ENCODE results near the gene CASTOR1.

The CASTOR1 gene

DNA sequence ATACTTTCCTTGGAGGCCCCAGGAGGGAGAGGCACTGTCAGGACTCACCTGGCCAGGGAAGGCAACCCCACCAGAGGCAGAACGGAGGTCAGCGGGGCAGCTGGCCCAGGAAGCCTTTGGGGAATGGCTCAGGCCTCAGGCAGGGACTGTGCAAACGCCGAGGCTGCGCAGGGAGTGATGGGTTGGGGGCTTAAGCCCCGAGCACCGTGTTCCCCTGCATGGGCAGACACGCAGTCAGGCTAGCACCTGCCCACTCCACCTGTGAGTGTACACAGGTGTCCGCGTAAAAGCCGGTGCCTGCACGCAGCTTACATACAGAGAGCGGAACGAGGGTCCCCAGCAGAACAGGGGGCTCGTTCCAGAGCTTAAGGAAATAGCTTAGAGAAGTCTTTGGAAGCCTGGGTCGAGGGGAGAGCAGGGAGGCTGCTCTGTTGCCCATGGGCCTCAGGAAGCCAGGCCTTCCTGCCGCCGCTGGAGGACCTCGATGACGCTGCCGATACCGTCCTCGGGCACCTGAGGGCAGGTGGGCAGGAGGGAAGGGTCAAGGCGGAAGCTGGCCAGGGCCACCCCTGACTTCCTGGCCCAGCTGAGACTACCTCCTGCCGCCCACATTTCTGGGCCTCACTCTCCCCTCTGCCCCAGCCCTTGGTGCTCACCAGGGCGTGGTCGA lies 4.0 kb downstream of the CASTOR1 start:
- no peak for DNase-seq (ENCODE audit: low read depth in 2 of 2)

DNA sequence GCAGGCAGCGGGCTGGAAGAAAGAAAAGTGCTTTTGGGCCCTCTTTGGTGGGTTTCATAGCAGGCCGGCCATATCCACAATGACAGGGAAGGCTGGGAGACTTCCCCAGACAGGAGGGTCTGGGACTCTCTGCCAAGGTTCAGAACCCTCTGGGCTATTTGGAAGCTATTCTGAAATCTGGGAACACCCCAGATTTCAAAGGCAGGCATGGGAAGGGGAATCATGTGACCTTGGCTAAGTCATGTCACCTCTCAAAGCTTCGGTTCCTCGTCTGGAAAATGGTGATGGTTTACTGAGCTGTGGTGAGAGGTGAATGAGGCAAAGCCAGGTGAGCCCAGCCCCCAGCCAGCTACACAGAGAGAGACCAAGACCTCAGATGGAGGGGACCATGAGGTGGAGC lies 4.6 kb downstream of the CASTOR1 start:
- DNase-seq (ENCODE audit: low read depth in 2 of 2) = no peak

DNA sequence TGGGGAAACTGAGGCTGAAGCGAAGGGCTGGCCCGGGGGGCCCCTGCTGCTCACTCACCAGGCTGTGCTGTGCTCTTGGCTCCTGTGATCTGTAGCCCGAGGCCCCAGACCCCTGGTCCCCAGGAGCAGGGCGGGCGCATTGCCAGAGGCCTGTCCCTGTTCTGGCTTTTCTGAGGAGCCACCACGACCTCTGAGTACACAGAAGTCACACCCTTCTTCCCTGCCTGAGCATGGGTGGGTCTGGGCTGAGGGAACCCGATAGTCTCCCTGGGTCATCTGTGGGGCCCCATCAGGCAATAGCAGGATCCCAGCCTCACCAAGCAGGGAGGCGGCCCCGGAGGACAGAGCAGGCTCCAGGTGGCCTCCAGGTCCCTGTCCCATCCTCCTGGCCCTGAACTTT lies 5.1 kb downstream of the CASTOR1 start:
- no peak for DNase-seq (ENCODE audit: low read depth in 2 of 2)

DNA sequence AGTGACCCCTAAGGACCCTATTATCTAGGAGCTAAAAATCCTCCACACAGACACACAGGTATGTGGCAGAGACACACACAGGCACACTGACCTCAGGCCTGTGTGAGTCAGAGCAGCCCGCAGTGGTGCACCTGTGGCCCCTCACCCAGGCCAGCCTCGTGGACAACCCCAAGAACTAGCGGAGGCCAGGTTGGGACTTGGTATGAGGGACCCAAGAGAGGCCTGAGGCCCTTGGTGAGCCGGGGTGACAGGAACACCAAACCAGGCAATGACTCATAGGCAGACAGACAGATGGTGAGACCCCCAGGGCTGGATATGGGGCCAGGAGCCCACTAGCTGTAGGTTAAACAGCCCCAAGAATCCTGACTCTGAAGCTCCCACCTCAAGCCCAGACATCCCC lies 6.0 kb downstream of the CASTOR1 start:
- no peak for DNase-seq (ENCODE audit: low read depth in 2 of 2)

- DNase-seq (ENCODE audit: low read depth in 2 of 2) = no peak
These were observed 6.7 kb downstream of the CASTOR1 start for GRCh38 chr22:30282616-30283046.

DNA sequence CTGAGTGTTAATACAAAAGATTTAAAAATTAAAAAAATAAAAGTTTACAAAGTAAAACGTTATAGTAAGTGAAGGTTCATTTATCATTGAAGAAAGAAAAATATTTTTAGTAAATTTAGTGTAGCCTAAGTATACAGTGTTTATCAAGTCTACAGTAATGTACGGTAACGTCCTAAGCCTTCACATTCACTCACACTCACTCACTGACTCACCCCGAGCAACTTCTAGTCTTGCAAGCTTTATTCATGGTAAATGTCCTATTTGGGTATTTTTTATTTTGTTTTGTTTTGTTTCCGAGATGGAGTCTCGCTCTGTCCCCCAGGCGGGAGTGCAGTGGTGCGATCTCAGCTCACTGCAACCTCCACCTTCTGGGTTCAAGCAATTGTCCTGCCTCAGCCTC lies 8.8 kb downstream of the CASTOR1 start:
- no peak for DNase-seq (ENCODE audit: low read depth in 2 of 2)

GRCh38 chr22:30279932-30280331 lies 9.4 kb downstream of the CASTOR1 start:
- DNase-seq (ENCODE audit: low read depth in 2 of 2) = no peak

GRCh38 chr22:30279046-30279788 lies 10.1 kb downstream of the CASTOR1 start:
- DNase-seq (ENCODE audit: low read depth in 2 of 2) = no peak

GRCh38 chr22:30277547-30278344 lies 11.6 kb downstream of the CASTOR1 start:
- no peak for DNase-seq (ENCODE audit: low read depth in 2 of 2)

DNA sequence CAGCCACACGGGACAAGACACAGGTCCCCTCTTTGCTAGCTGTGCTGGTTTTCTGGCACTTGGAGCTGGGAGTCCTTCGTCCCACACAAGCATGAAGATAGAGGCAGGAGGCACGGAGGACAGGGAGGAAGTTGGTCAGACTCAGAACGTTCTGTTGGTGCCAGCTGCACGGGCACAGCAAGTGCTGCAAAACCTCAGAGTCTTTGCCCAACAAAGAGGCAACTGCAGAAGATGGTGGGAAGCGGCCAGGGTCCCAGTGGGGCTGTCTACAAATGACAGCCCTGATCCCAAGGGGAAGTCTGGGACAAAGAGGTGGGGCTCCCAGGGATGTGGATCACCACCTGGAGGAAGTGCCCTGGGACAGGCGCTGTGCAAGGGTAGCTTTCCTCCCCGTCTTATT lies 13.3 kb downstream of the CASTOR1 start:
- DNase-seq (ENCODE audit: low read depth in 2 of 2) = no peak

DNA sequence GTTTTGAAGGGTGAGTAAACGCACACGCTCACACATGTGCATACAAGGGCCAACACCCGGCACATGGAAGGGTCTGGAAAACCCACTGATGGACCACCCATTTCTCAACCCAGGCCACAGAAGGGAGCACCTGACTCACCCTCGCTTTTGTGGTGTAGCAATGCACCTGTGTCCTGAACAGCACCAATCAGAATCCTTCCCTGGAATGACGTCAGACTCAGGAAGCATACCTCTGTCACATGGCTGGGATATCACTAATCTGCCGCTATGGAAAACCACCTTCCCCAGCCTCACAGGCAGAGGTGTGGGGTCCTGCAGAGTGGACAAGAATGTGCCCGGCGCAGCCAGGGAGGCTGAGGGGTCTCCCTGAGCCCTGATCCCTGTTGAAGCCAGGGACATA lies 13.7 kb downstream of the CASTOR1 start:
- no peak for DNase-seq (ENCODE audit: low read depth in 2 of 2)

GRCh38 chr22:30274437-30274812 lies 14.9 kb downstream of the CASTOR1 start:
- no peak for DNase-seq (ENCODE audit: low read depth in 2 of 2)

DNA sequence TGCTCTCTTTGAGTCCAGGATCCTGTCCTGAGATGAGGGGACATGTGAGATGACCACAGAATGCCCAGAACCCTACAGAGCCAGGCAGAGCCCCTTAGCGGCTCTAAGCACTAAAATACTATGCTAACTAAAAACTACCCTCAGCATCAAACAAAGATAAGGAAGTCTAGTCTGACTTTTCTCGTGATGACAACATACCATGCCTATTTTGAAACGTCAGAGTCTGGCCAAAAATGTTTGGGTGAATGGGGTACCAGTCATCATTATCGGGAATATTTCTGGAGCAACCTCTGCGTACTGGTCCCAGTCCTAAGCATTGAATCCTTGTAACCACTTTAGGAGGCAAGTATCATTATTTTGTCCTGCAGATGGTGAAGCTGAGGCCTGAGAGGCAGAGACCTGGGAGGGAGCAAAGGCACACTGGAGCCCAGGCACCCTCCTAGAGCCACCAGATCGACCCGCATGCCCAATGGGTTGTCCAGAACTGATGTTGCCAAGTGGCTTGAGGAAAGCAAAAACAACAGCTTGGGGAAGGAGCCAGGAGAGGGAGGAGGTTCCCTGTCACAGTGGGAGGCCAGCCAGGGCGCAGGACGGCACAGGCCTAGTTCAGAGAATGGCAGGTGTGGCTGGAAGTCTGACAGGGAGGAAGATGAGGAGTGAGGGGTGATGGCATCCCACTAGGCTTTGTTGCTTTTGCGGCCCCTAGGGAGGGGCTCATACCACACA lies 15.4 kb downstream of the CASTOR1 start:
- DNase-seq (ENCODE audit: low read depth in 2 of 2) = no peak

GRCh38 chr22:30272781-30273601 lies 16.3 kb downstream of the CASTOR1 start:
- no peak for DNase-seq (ENCODE audit: low read depth in 2 of 2)

DNA sequence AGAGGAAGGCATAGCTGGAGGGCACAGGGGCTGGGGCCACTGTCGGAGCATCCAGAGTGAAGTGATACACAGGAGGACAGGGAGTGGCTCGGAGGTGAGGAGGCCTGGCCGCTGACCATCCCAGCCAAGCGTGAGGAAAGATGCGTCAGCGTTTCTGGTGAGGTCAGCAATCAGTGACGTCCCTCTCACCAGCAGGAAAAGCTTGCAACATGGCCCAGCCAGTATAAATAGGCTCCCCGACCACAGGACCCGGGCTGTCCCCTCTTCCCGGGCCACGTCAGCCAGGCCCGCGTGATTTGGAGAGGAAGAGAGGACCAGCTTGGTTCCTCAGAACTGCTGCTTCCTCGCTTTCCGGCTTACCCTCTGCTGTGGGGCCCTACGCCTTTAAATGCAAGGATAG lies 18.5 kb downstream of the CASTOR1 start:
- DNase-seq (ENCODE audit: low read depth in 2 of 2) = no peak

GRCh38 chr22:30268331-30268730 lies 21.0 kb downstream of the CASTOR1 start:
- DNase-seq (ENCODE audit: low read depth in 2 of 2) = no peak

GRCh38 chr22:30267382-30268302 lies 21.7 kb downstream of the CASTOR1 start:
- DNase-seq (ENCODE audit: low read depth in 2 of 2) = peak in 1 of 2 donors; percentile 31

- peak in 1 of 2 donors; percentile 67 for DNase-seq (ENCODE audit: low read depth in 2 of 2)
These were observed 22.6 kb downstream of the CASTOR1 start, which contains the start of gene OSM for GRCh38 chr22:30266445-30267381. TSS of gene OSM (minus strand) at chr22:30266851. CDS start at chr22:30266799, 52 bp downstream.

Data from stimulated activated CD4-positive, alpha-beta T cell treated with anti-CD3 and anti-CD28 coated beads, Interleukin-15, amount 100 ng/mL, for 48 hours (primary cell).